Smooth muscle cell of the pulmonary artery (primary cell): Measurements from ENCODE around the gene SNRNP70. TPM values are rescaled to one million over a fixed set of nuclear protein-coding genes. Genes with fewer than 3 reads are reported as not detected.

Source experiments
- total RNA-seq: library from RNA; depleted of rRNA; stranded (reverse); fragments of >200 nt; gene quantifications from 2 replicates; pipeline ENCODE4 v1.2.3, GENCODE V29; 2014

The SNRNP70 gene
- total RNA-seq, result 159 and 170 TPM in 2 replicates

GRCh38 chr19:49085020-49085867 is at the start of gene SNRNP70:
TSS of gene SNRNP70 (plus strand) at chr19:49085451. CDS start at chr19:49086415, 964 bp downstream.

GRCh38 chr19:49036815-49037214 is 48.4 kb upstream of the SNRNP70 start, which contains the start of gene CGB1:
TSS of gene CGB1 (minus strand) at chr19:49036895. CDS start at chr19:49036711, 184 bp downstream.

GRCh38 chr19:49043548-49043947 is 41.7 kb upstream of the SNRNP70 start, which contains the start of gene CGB5:
TSS of gene CGB5 (plus strand) at chr19:49043848. CDS start at chr19:49044210, 362 bp downstream.

GRCh38 chr19:49049011-49049410 is 36.2 kb upstream of the SNRNP70 start, which contains the start of gene CGB8:
TSS of gene CGB8 (minus strand) at chr19:49049111. CDS start at chr19:49048739, 372 bp downstream.

GRCh38 chr19:49057636-49058234 is 27.5 kb upstream of the SNRNP70 start, which contains the start of gene CGB7:
TSS of gene CGB7 (minus strand) at chr19:49057749. CDS start at chr19:49055375, 2,374 bp downstream.

GRCh38 chr19:49064768-49065611 is 20.3 kb upstream of the SNRNP70 start, which contains the start of gene NTF4:
TSS of gene NTF4 (minus strand) at chr19:49064818. CDS start at chr19:49061997, 2,821 bp downstream.

GRCh38 chr19:49113762-49114629 is 28.7 kb downstream of the SNRNP70 start, which contains the start of gene LIN7B:
TSS of gene LIN7B (plus strand) at chr19:49114370. CDS start at chr19:49114405, 35 bp downstream.

GRCh38 chr19:49118565-49119410 is 33.5 kb downstream of the SNRNP70 start, which contains the start of gene C19orf73:
TSS of gene C19orf73 (minus strand) at chr19:49119143. CDS start at chr19:49119022, 121 bp downstream.

GRCh38 chr19:49119411-49120324 is 34.4 kb downstream of the SNRNP70 start, which contains the start of gene PPFIA3:
TSS of gene PPFIA3 (plus strand) at chr19:49119544. CDS start at chr19:49127874, 8,330 bp downstream.

GRCh38 chr19:49155005-49155819 is 70.0 kb downstream of the SNRNP70 start, which contains the start of gene HRC:
TSS of gene HRC (minus strand) at chr19:49155396. CDS start at chr19:49155237, 159 bp downstream.

GRCh38 chr19:49157445-49158224 is 72.4 kb downstream of the SNRNP70 start, which contains the start of gene TRPM4:
TSS of gene TRPM4 (plus strand) at chr19:49157792. CDS start at chr19:49157867, 75 bp downstream.

Other genes starting within 250 kb of the SNRNP70 start
- 2.2 and 2.8 TPM in 2 replicates for gene HSD17B14, start 249.0 kb upstream of the SNRNP70 start, total RNA-seq
- gene PLEKHA4, start 216.8 kb upstream of the SNRNP70 start, total RNA-seq, result 21.3 and 22.6 TPM in 2 replicates
- 53.2 and 70.7 TPM in 2 replicates for gene PPP1R15A, start 213.0 kb upstream of the SNRNP70 start, total RNA-seq
- gene TULP2, start 186.7 kb upstream of the SNRNP70 start, total RNA-seq, result 0.23 TPM in 1 of 2 replicates, not detected in the other
- gene NUCB1, start 185.1 kb upstream of the SNRNP70 start, total RNA-seq, result 522 and 547 TPM in 2 replicates
- gene DHDH, start 151.8 kb upstream of the SNRNP70 start, total RNA-seq, result 0.17 TPM in 1 of 2 replicates, not detected in the other
- 79.2 and 117 TPM in 2 replicates for gene BAX, start 130.6 kb upstream of the SNRNP70 start, total RNA-seq
- 4,527 and 7,180 TPM in 2 replicates for gene FTL, start 120.1 kb upstream of the SNRNP70 start, total RNA-seq
- gene GYS1, start 92.1 kb upstream of the SNRNP70 start, total RNA-seq, result 108 and 117 TPM in 2 replicates
- 156 and 174 TPM in 2 replicates for gene RUVBL2, start 91.6 kb upstream of the SNRNP70 start, total RNA-seq
- not detected in 2 replicates for gene LHB, start 68.4 kb upstream of the SNRNP70 start, total RNA-seq
- gene CGB3, start 61.1 kb upstream of the SNRNP70 start, total RNA-seq, result not detected in 2 replicates
- gene CGB2, start 53.6 kb upstream of the SNRNP70 start, total RNA-seq, result not detected in 2 replicates
- gene CGB1, start 48.6 kb upstream of the SNRNP70 start, total RNA-seq, result not detected in 2 replicates
- gene CGB5, start 41.6 kb upstream of the SNRNP70 start, total RNA-seq, result not detected in 2 replicates
- not detected in 2 replicates for gene CGB8, start 36.3 kb upstream of the SNRNP70 start, total RNA-seq
- gene CGB7, start 27.7 kb upstream of the SNRNP70 start, total RNA-seq, result under 0.01 and 0.17 TPM in 2 replicates
- gene NTF4, start 20.6 kb upstream of the SNRNP70 start, total RNA-seq, result not detected in 2 replicates
- gene KCNA7, start 12.8 kb upstream of the SNRNP70 start, total RNA-seq, result not detected in 2 replicates
- 7.5 and 12.6 TPM in 2 replicates for gene LIN7B, start 28.9 kb downstream of the SNRNP70 start, total RNA-seq
- gene C19orf73, start 33.7 kb downstream of the SNRNP70 start, total RNA-seq, result 0.26 and 0.36 TPM in 2 replicates
- 2.6 and 2.7 TPM in 2 replicates for gene PPFIA3, start 34.1 kb downstream of the SNRNP70 start, total RNA-seq
- gene HRC, start 69.9 kb downstream of the SNRNP70 start, total RNA-seq, result 0.53 and 0.65 TPM in 2 replicates
- 27.5 and 30.3 TPM in 2 replicates for gene TRPM4, start 72.3 kb downstream of the SNRNP70 start, total RNA-seq
- gene SLC6A16, start 239.7 kb downstream of the SNRNP70 start, total RNA-seq, result 0.13 and 0.33 TPM in 2 replicates
- gene CD37, start 250.0 kb downstream of the SNRNP70 start, total RNA-seq, result not detected in 2 replicates